Activated T-helper 17 cell treated with anti-CD3 and anti-CD28 coated beads, Interleukin-2, amount 50 U/mL, for 72 hours (primary cell): Measurements from ENCODE around the gene NXT1. TPM values are rescaled to one million over a fixed set of nuclear protein-coding genes. Genes with fewer than 3 reads are reported as not detected.
A peak's percentile ranks its signal among the peaks of the same experiment; 100 is the strongest.

Experiments used
- ATAC-seq: fragments of 150-1000 bp; cut with Tn5 transposase; replicated peaks from 2 replicates; pipeline ENCODE4 v1.10.0; 2021; ENCODE audit warnings: mild to moderate bottlenecking, moderate library complexity
- H3K27ac Mint-ChIP-seq: one replicate; pipeline ENCODE4 v1.8.0; 2022; ENCODE audit warnings: mixed read lengths
- H3K27me3 Mint-ChIP-seq: one replicate; pipeline ENCODE4 v1.8.0; 2022; ENCODE audit warnings: mixed read lengths
- H3K36me3 Mint-ChIP-seq: one replicate; pipeline ENCODE4 v1.8.0; 2022; ENCODE audit warnings: low read depth, mild to moderate bottlenecking, mixed read lengths
- H3K4me1 Mint-ChIP-seq: one replicate; pipeline ENCODE4 v1.8.0; 2022; ENCODE audit warnings: mixed read lengths
- H3K4me3 Mint-ChIP-seq: one replicate; pipeline ENCODE4 v1.8.0; 2022; ENCODE audit warnings: mild to moderate bottlenecking, mixed read lengths
- H3K9me3 Mint-ChIP-seq: one replicate; pipeline ENCODE4 v1.8.0; 2022; ENCODE audit warnings: mixed read lengths
- total RNA-seq, 2 donors: library from RNA; stranded (reverse); gene quantifications; one replicate each; pipeline ENCODE4 v1.2.3, GENCODE V29; 2022

The NXT1 gene
- total RNA-seq, 2 donors from 2014 or later = 25.0 to 43.7 TPM

DNA sequence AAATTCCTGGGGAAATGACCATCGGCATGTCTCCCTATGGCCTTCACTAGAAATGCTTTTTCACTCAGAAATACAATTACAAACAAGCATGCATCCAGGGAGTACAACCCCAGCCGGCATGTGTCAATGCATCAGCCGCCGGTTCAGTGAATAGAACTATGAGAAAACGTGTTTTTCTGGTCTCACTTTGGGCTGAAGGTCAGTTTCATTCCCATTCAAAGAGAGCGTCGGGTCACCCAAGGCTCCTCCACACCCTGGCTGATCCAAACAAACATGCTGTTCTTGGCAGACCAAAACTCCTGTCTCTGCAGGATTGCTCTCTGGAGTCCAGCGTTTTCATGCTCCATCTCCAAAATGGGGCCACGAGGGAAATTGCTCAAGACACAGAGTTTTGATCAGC lies 35.5 kb upstream of the NXT1 start:
- H3K9me3 Mint-ChIP-seq = no peaks in the 10 kb centered on the region
- H3K4me3 Mint-ChIP-seq = no peak overlapping the region
- no peak for ATAC-seq

DNA sequence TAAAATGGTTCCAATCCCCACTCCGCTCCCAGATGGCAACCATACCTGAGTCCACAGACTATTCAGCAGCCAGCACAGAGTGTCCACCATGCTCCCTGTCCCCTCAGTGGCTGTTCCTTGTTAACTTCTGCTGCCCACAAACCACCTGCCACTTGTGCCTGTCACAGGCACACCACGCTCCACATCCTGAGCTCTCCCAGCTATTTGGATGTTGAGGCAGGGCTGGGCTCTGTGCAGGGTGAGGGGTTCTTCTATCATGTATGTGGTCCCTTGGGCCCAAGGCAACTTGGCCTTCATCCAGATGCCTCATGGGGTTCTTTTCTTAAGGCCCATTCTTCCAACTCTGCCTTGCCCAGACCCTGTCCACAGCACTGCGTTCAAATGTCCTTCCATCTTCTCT lies 34.0 kb upstream of the NXT1 start:
- H3K36me3 Mint-ChIP-seq = no peaks in the 10 kb centered on the region
- no peak overlapping the region for H3K27ac Mint-ChIP-seq
- no peaks in the 10 kb centered on the region for H3K9me3 Mint-ChIP-seq
- peaks cover 12% of the 10 kb centered on the region for H3K27me3 Mint-ChIP-seq
- H3K4me3 Mint-ChIP-seq = no peak overlapping the region
- ATAC-seq = no peak
- no peaks in the 10 kb centered on the region for H3K4me1 Mint-ChIP-seq

More for the DNA sequence above, 35.5 kb upstream of the NXT1 start:
- peaks cover 20% of the 10 kb centered on the region for H3K27me3 Mint-ChIP-seq
- H3K4me1 Mint-ChIP-seq = no peaks in the 10 kb centered on the region
- H3K36me3 Mint-ChIP-seq = no peaks in the 10 kb centered on the region
- H3K27ac Mint-ChIP-seq = no peak overlapping the region

- peaks cover 10% of the 10 kb centered on the region for H3K27me3 Mint-ChIP-seq
- H3K4me1 Mint-ChIP-seq = no peaks in the 10 kb centered on the region
- no peak for ATAC-seq
- no peak overlapping the region for H3K27ac Mint-ChIP-seq
- H3K9me3 Mint-ChIP-seq = no peaks in the 10 kb centered on the region
- H3K36me3 Mint-ChIP-seq = no peaks in the 10 kb centered on the region
- H3K4me3 Mint-ChIP-seq = no peak overlapping the region
Observed at GRCh38 chr20:23317081-23317480, 33.5 kb upstream of the NXT1 start.

DNA sequence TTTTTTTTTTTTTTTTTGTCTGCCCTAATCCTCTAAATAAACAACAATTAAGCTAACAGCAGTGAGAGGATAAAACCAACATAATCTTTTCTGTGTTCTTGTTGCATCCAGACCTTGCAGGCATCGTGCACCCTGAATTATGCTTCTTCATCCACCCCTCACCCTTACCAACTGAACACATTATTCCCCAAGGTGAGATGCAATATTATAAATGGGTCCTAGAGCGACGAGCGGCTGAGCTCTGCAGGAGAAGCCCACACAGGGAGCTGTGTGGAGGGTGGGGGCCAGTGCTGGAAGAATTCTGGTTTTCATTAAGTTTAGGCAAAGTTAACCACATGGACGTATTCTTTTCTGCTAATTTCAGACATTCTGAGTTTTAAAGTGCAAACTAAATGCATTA lies 32.2 kb upstream of the NXT1 start:
- no peak overlapping the region for H3K4me3 Mint-ChIP-seq
- H3K9me3 Mint-ChIP-seq = no peaks in the 10 kb centered on the region
- H3K27me3 Mint-ChIP-seq = peaks cover 10% of the 10 kb centered on the region
- no peak for ATAC-seq
- no peaks in the 10 kb centered on the region for H3K36me3 Mint-ChIP-seq
- H3K4me1 Mint-ChIP-seq = no peaks in the 10 kb centered on the region
- no peak overlapping the region for H3K27ac Mint-ChIP-seq

- no peak overlapping the region for H3K4me3 Mint-ChIP-seq
- no peak overlapping the region for H3K27ac Mint-ChIP-seq
- H3K4me1 Mint-ChIP-seq = no peaks in the 10 kb centered on the region
- H3K36me3 Mint-ChIP-seq = no peaks in the 10 kb centered on the region
- H3K27me3 Mint-ChIP-seq = peaks cover 13% of the 10 kb centered on the region
- H3K9me3 Mint-ChIP-seq = no peaks in the 10 kb centered on the region
- ATAC-seq = no peak
Observed at GRCh38 chr20:23320317-23320716, 30.3 kb upstream of the NXT1 start.

DNA sequence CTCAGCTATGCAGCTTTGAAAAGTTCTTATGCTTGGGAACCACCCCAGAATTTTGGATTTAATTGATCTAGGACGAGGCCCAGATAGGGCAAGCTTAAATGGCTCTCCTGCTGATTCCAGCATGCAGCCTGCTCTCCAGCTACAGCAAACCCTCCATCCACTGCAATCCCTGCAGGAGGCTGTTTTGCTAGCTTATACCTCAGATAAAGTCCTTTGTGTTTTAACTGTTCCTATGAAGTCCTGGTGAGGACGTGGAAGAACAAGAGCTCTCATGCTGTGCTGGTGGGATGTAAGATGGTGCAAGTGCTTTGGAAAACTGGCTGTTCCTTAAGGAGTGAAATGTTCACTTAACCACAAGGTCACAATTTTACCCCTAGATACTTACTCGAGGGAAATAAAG lies 25.5 kb upstream of the NXT1 start:
- no peaks in the 10 kb centered on the region for H3K36me3 Mint-ChIP-seq
- ATAC-seq = no peak
- no peak overlapping the region for H3K4me3 Mint-ChIP-seq
- no peaks in the 10 kb centered on the region for H3K4me1 Mint-ChIP-seq
- H3K9me3 Mint-ChIP-seq = no peaks in the 10 kb centered on the region
- H3K27me3 Mint-ChIP-seq = peaks cover 4% of the 10 kb centered on the region
- no peak overlapping the region for H3K27ac Mint-ChIP-seq

DNA sequence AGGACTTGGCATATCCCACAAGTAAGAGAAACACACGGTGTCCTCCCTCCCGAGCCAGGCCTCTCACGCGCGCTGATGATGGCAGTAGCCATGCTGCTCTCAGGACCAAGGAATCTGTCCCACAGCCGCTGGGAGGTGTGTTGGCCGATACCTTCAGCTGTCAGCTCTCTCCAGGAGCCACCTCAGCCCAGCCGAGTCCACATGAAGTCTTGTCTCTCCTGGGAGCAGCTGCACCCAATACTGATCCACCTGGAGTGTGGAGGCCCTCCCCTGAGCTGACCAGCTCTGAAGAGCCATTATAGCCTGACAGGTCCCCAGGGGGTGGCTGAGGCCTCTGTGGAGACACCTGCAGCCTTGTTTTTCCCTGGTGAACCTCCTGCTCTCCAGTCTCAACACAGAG lies 23.8 kb upstream of the NXT1 start:
- no peaks in the 10 kb centered on the region for H3K4me1 Mint-ChIP-seq
- H3K9me3 Mint-ChIP-seq = no peaks in the 10 kb centered on the region
- H3K36me3 Mint-ChIP-seq = no peaks in the 10 kb centered on the region
- peaks cover 4% of the 10 kb centered on the region for H3K27me3 Mint-ChIP-seq
- ATAC-seq = no peak
- H3K27ac Mint-ChIP-seq = no peak overlapping the region
- no peak overlapping the region for H3K4me3 Mint-ChIP-seq

- H3K27ac Mint-ChIP-seq = no peak overlapping the region
- no peaks in the 10 kb centered on the region for H3K9me3 Mint-ChIP-seq
- peaks cover 4% of the 10 kb centered on the region for H3K27me3 Mint-ChIP-seq
- H3K36me3 Mint-ChIP-seq = no peaks in the 10 kb centered on the region
- ATAC-seq = no peak
- H3K4me3 Mint-ChIP-seq = no peak overlapping the region
- no peaks in the 10 kb centered on the region for H3K4me1 Mint-ChIP-seq
Observed at GRCh38 chr20:23327617-23328333, 22.8 kb upstream of the NXT1 start.

DNA sequence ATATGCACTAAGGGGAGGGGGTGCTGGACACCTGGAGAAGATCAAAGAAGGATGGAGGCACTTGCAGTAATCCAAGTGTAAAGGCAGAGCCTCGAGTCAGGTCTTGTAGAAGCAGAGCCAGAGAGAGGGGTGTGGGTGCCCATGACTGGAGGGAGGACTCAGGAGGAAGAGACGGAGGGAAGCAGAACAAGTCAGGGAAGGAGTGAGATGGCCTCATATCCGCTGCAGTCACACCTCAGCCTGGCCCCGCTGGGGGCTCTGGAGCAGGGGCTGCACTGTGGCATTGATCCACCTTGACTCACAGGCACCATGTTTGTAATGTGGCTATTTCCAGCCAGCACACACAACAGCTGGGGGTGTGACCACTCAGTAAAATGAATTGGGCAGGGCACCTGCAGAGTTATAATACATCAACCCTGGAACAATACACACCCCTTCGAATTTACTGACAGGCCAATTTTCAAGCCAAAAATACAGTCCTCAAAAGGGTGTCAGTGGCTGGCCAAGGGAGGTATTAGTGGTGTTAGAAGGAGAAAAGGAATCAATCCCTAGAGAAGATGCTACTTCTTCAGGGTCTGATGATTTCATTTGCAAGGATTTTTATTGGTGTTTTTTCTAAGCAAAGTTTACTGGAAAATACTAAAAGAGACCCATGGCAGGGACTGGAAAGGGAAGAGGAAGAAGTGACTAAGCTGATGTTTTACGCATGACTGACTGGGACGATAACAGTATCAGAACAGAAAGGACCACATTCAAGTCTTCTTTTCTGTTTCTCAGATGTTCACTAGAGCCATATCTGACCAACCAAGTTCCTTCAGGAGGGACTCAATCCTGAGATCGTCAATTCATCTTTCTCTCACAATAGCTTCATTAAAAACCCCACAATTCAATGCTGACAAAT lies 18.9 kb upstream of the NXT1 start:
- ATAC-seq = no peak
- Mint-ChIP-seq H3K36me3 (no peaks in the 10 kb centered on the region), H3K9me3 (no peaks in the 10 kb centered on the region), H3K27me3 (no peaks in the 10 kb centered on the region), H3K4me3 (no peak overlapping the region), H3K4me1 (peaks cover 5% of the 10 kb centered on the region), H3K27ac (no peak overlapping the region)

GRCh38 chr20:23332467-23332866 lies 18.1 kb upstream of the NXT1 start:
- Mint-ChIP-seq H3K27me3 (no peaks in the 10 kb centered on the region), H3K4me1 (peaks cover 7% of the 10 kb centered on the region), H3K9me3 (no peaks in the 10 kb centered on the region), H3K27ac (no peak overlapping the region), H3K4me3 (no peak overlapping the region), H3K36me3 (no peaks in the 10 kb centered on the region)
- no peak for ATAC-seq

DNA sequence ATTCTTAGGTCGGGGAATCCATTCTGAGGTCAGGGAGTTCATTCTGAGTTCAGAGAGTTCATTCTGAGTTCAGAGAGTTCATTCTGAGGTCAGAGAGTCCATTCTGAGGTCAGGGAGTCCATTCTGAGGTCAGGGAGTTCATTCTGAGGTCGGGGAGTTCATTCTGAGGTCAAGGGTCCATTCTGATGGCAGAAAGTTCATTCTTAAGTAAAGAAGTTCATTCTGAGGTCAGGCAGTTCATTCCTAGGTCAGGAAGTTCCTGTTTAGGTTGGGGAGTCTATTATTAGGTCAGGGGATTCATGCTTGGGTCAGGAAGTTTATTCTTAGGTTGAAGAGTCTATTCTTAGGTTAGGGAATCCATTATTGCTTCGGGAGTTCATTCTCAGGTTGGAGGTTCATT lies 16.5 kb upstream of the NXT1 start:
- Mint-ChIP-seq H3K36me3 (no peaks in the 10 kb centered on the region), H3K4me1 (peaks cover 7% of the 10 kb centered on the region), H3K27me3 (peaks cover under 1% of the 10 kb centered on the region), H3K27ac (peak overlapping the region; percentile 56), H3K9me3 (no peaks in the 10 kb centered on the region), H3K4me3 (no peak overlapping the region)
- no peak for ATAC-seq

GRCh38 chr20:23335521-23335920 lies 15.1 kb upstream of the NXT1 start:
- no peaks in the 10 kb centered on the region for H3K9me3 Mint-ChIP-seq
- ATAC-seq = no peak
- peaks cover 3% of the 10 kb centered on the region for H3K27me3 Mint-ChIP-seq

DNA sequence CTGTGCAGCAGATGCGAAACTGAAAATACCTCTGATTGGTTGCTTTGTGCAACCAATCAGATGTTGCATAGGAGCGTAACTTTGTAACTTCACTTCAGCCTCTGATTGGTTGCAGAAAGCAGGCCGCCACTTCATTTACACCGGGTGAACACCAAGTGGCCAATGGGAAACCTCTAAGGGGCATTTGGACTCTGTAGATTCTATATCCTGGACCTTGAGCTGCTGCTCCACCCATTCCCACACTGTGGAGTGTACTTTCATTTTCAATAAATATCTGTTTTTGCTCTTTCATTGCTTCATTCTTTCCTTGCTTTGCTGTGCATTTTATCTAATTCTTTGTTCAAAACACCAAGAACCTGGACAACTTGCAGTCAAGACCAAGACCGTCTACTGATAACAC lies 14.1 kb upstream of the NXT1 start:
- Mint-ChIP-seq H3K4me1 (peaks cover 7% of the 10 kb centered on the region), H3K36me3 (no peaks in the 10 kb centered on the region), H3K9me3 (no peaks in the 10 kb centered on the region), H3K27ac (no peak overlapping the region), H3K27me3 (peaks cover 3% of the 10 kb centered on the region), H3K4me3 (no peak overlapping the region)
- ATAC-seq = no peak

More at GRCh38 chr20:23335521-23335920, 15.1 kb upstream of the NXT1 start:
- no peak overlapping the region for H3K4me3 Mint-ChIP-seq
- no peaks in the 10 kb centered on the region for H3K36me3 Mint-ChIP-seq
- no peak overlapping the region for H3K27ac Mint-ChIP-seq
- peaks cover 7% of the 10 kb centered on the region for H3K4me1 Mint-ChIP-seq

DNA sequence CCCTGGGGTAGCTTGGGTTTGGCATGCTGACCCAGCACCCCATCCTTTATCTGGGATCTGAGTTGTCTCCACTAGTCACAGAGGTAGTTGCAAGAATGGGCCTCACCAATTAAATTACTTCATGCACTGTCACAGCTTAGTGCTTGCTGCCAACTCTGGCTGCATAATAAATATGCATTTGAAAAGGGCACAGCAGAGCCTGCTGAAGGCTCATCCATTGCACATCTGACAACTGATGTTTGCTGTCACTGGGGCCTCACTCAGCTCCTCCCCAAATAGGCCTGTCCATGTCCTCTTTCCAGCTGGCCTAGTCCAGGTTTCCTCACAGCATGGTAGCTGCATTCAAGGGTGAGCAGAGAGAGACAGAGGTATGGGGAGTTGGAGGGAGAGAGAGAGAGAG lies 13.3 kb upstream of the NXT1 start:
- no peaks in the 10 kb centered on the region for H3K36me3 Mint-ChIP-seq
- peaks cover 3% of the 10 kb centered on the region for H3K27me3 Mint-ChIP-seq
- H3K4me1 Mint-ChIP-seq = peaks cover 7% of the 10 kb centered on the region
- H3K9me3 Mint-ChIP-seq = no peaks in the 10 kb centered on the region
- no peak overlapping the region for H3K4me3 Mint-ChIP-seq
- no peak overlapping the region for H3K27ac Mint-ChIP-seq
- no peak for ATAC-seq

- peaks cover 3% of the 10 kb centered on the region for H3K4me1 Mint-ChIP-seq
- no peak for ATAC-seq
- H3K4me3 Mint-ChIP-seq = no peak overlapping the region
- H3K9me3 Mint-ChIP-seq = no peaks in the 10 kb centered on the region
- H3K36me3 Mint-ChIP-seq = no peaks in the 10 kb centered on the region
- no peak overlapping the region for H3K27ac Mint-ChIP-seq
- H3K27me3 Mint-ChIP-seq = peaks cover 3% of the 10 kb centered on the region
Observed at GRCh38 chr20:23339986-23340385, 10.6 kb upstream of the NXT1 start.
